Stimulated activated CD4-positive, alpha-beta T cell treated with anti-CD3 and anti-CD28 coated beads, TNF-alpha, amount 100 ng/mL, for 24 hours (primary cell): Measurements from ENCODE around the gene TSPAN14.
"Not testable (repeated sequence)": the region's sequence is repeated elsewhere in the genome, so short reads cannot be mapped to it uniquely, and the experiment has no call there.

Experiments used
- DNase-seq, 3 experiments: peaks; one replicate each; pipeline ENCODE4 v3.0.0-alpha.2; 2020; ENCODE audit warnings: low read depth in 3 of 3

TSPAN14 gene

DNA sequence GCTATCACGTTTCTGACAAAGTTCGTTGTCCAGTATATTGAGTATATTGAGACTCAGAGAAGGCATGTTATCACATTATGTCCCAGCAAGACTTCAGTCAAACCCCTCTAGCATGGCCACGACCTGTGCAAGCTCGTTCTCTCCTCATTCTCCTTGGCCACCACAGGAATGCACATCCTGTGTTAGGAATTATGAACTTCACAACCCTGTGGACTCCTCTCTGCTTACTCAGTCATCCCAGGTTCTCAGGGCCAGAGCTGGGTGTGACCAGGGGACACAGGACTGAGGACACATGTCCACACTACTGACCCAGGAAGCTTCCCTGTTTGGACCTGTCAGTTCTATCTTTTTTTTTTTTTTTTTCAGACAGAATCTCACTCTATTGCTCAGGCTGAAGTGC lies 87.9 kb downstream of the TSPAN14 start:
- no peak for DNase-seq

DNA sequence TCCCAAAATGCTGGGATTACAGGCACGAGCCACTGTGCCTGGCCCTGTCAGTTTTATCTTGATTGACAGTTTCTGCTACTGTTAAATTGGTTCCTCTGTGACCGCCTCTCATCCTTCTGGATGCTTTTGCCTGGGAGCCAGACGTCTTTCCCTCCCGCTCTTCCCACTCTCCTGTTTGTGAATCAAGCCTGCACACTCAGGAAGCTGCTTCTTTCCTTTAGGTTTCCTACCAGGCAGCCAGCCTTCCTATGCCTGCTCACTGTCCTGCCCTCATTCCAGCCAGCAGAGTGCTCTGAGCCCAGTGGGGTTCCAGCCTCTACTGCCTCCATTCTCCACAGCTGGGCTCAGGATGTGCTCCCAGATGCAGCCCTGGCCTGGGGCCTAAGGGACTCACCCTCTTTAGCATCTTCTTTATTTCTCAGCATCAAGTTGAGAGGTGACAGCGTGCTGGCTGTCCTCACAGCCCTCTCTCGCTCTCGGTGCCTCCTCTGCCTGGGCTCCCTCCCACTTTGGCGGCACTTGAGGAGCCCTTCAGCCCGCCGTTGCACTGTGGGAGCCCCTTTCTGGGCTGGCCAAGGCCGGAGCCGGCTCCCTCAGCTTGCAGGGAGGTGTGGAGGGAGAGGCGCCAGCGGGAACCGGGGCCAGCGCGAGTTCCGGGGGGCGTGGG lies 88.7 kb downstream of the TSPAN14 start:
- DNase-seq: no peak

DNA sequence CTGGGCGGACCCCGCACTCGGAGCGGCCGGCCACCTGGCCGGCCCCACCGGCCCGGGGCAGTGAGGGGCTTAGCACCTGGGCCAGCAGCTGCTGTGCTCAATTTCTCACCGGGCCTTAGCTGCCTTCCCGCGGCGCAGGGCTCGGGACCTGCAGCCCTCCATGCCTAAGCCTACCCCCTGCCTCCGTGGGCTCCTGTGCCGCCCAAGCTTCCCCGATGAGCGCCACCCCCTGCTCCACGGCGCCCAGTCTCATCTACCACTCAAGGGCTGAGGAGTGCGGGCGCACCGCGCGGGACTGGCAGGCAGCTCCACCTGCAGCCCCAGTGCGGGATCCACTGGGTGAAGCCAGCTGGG lies 89.2 kb downstream of the TSPAN14 start:
- not testable (repeated sequence) for DNase-seq

DNA sequence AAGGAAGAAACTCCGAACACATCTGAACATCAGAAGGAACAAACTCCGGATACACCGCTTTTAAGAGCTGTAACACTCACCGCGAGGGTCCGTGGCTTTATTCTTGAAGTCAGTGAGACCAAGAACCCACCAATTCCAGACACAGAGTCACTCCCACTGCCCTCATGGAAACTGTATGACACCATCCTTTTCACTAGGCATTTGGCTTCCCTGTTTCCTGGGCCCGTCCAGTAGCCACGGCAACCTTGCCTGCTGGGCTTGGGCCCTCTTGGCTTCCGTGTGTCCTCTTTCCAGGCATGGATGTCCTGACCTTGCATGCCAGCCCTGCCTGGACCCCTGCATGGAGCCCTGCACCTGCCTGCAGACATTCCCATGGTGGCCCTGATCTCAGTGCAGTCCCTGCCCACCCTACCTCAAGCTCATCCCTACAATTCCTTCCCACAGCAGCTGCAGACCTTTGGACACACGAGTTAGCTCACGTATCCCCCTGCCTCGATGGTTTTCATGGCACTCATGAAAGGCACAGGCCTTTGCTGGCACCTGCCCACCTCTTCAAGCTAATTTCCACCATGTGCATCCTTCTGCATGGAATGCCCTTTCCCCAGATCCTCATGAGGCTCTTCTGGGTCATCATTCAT lies 90.3 kb downstream of the TSPAN14 start:
- DNase-seq: no peak

DNA sequence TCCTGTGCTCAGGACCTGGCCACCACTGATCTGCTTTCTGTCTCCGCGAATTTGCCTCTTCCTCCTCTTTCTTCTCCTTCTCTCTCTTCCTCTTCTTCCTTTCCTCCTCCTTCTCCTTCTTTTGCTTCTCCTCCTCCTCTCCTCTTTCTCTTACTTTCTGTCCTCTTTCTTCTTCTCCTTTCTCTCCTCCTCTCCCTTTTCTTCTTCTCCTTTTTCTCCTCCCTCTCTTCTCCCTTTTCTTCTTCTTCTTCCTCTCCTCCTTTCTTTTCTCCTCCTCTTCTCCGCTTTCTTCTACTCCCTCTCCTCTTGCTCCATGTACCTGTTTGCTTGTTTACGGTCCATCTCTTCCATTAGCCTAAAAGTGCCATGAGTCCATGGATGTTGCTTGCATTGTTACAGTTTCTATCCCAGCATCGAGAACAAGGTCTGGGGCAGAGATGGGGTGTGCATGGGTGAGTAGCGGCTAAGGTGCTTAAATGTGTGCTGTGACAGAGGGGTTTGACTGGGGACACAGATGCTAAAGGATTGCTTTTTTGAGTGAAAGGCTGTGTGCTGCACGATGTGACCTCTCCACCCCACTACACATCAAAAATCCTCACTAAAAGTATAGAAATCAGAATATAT lies 91.3 kb downstream of the TSPAN14 start:
- no peak for DNase-seq

DNA sequence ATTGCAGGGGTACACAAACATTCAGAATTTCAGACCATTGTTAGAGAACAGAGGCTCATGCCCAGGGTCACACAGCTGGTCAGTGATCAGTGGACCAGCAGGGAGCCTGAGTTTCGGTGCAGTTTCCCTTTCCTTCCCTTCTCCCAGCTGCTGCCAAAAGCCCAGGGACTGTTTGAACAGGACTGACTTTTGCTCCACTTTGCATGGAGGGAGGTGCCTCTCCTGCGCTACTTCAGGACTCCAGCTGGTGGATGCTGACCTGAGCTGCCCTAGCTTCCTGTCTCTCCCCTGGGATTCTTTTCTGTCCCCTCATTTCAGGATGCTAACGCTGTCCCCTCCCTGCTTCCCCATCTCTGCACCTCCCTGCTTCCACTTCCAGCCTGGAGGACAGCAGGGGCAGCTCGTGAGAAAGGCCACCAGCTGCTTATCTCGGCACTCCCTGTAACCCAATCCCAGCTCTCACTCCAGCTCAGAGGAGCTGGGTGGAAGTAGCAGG lies 98.1 kb downstream of the TSPAN14 start:
- DNase-seq: no peak

DNA sequence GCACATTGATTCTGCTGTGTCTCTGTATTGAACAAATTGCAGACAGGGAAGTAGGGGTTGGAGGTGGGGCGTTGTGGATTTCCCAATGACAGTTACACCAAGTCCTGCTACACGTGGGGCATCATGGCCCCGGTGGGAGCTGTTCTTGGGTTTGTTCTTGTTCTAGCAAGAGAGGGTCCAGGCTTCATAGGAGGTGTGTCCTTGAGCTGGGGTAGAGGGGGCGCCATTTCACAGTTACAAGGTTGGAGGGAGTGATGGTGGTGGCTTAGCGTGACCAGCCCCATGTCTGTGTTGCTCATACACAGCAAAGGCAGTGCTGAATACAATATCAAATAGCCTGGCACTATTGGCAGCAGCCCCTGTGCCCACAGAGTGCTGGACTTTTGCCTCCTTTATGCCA lies 99.3 kb downstream of the TSPAN14 start:
- no peak for DNase-seq

DNA sequence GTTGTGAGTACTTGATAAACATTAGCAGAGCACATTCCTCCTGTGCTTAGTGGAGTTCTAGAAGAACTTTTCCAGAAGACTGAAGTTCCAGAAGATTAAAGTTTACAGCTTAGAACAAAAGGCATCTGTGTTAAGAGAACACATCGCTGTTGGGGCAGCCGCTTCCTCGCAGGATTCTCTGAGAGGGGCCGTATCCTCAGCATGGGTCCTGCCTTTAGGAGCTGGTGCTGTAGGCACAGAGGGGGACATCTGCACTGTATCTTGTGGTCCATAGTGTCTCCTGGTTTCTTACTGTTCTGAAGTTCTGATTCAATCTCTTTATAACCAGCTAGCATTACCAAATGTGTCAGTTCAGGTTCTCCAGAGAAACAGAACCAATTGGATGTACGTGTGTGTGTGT lies 99.9 kb downstream of the TSPAN14 start:
- DNase-seq: no peak

DNA sequence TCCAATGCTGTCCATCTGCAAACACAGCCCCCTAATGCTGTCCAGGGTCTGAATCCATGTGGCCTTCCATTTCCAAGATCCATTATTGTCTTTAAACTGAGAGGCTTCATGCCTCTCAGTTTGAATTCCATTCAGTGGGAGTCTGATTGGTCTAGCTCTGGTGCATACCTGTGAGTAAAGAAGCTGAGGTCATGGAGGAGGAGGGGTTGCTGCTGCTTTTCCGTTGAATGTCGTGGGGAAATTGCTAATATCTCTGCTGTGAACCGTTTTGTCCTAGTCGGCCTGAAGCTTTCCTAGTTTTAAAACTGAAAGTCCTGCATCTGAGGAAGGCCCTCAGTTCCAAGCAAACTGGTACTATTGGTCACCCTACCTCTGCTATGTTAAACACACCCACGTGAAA lies 101.3 kb downstream of the TSPAN14 start:
- no peak for DNase-seq

DNA sequence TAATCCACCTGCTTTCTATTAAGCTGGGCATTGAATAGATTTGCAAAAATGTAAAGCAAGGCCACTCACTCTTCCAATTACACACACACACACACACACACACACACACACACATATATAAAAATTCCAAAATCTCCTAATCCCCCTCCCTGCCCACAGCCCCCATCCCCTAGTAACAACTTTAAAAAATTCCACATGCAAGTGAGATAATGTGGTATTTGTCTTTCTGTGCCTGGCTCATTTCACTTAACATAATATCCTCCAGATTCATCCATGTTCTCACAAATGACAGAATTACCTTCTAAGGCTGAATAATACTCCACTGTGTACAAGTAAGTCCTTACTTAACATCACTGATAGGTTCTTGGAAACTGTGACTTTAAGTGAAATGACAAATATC lies 107.8 kb downstream of the TSPAN14 start:
- DNase-seq: no peak

DNA sequence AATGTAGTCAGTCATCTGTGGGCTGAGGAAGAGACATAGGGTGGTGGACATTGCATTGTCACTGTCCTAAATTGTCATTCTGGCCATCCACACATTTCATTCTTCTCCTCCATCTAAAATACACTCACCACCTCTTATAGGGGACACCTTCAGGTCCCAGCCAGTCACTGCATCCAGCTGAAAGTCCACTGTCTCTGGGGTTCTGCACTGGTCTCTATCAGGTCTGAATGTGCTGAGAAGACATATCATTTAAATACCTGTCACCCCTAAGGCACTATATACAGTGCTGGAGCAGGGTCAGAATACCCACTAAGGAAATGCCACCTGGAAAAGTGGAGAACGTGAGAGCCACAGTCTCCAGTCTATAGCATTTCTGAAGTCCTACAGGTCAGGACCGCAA lies 113.2 kb downstream of the TSPAN14 start:
- DNase-seq: no peak

DNA sequence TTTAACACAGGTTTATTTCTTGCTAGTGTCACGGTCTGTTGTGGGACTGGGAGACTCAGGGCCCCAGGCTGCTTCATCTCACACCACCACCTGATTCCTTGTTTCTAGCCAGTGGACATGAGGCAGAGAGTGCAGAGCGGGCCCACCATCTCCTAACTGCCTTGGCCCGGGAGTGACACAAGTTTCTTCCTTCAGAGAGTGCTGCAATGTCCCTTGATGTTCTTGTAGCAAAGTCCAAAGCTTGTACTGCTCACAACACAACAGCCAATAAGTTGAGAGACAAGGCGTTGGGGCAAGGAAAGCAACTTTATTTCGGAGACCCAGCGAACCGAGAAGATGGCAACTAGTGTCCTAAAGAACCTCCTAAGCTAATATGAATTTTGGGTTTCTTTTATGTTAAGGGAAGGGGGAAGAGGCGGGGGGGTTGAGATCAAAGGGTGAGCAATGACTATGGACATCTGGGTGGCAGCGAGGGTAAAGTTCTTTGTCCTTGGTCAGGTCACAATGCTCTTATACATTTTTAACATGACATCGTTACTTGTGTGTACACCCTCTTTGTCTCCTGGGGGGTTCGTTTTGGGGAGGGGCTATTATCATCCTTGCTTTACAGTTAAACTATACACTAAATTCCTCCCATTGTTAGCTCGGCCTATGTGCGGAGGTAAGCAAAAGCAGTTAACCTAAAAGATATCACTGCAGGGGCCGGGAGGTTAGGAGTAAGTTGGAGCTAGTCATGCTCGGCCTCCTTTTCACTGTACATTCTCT lies 115.2 kb downstream of the TSPAN14 start:
- no peak for DNase-seq

DNA sequence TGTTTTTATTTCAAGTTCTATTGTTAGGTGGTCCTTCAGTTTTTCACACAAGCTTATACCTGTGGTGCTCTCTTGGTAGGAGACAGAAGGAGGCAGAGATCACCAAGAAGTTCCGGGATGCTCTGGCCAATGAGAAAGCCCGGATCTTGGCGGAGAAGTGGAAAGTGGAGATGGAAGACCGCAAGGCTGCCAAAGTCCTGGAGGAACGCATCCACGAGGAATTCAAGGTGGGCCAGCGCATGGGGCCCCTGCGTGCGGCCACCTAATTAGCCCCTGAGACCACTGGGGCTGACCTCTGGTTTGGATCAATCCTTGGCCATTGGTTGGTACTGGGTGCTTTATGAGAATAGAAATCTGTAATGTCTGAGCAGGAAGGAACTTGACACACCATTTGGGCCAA lies 117.2 kb downstream of the TSPAN14 start:
- no peak for DNase-seq

DNA sequence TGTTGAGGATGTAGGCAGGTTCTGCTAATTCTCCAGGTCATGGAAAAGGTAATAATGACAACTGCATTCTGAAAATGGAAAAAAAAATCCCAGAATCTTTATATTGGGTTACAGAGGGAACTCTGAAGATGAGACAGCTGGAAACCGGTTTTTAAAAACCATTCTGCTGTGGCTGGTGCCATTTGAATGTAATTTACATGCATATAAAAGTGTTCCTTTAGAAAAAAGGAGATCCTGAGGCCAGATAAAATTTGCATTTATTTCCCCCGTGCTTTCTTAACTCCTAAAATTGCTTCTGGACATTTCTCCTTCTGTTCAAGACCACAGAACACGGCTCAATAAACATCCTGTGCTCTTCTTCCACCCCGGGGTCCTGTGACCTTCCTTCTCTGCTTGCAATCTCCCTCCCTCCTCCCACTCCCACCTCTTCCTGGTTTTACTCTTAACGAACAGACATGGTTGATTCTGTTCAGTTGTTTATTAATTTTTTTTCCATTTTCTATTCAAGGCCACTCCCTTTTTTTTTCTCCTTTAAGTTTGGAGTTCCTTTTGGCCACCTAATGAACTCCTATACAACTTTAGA lies 125.2 kb downstream of the TSPAN14 start:
- DNase-seq: no peak

DNA sequence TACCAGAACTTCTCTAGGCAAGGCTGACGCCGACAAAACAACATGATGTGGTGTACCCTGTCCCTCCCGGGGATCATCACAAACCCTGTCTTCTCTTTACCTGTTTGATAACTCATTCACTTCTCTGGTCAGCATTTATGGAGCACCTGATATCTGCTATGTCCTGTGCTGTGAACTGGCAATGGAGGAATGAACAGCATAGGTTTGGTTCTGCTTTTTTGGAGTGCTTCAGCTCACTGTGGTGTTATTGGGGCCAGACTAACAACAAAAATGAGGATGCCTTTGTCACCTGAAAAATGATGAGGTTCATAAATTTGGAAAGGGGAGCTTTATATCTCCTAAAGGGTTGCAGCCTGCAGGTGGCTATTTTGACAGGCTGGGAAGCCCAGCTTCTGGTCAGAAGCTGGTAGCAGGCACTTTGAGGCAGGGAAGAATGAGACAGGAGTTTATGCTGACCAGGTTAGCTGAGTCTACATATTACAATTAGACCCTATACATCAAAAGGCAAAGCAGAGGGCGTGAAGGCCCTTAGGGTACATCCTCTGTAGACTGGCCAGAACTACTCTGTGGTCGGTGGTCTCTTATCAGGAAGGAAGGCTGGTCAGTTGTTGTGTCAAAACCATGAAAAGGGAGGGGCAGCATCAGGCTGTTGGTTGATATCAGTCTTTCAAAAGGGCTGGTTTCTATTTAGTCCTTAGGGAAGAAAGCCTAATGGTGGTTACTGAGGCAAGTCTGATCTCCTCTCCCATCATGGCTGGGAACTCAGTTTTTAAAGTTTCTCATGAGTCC lies 125.9 kb downstream of the TSPAN14 start:
- no peak for DNase-seq

DNA sequence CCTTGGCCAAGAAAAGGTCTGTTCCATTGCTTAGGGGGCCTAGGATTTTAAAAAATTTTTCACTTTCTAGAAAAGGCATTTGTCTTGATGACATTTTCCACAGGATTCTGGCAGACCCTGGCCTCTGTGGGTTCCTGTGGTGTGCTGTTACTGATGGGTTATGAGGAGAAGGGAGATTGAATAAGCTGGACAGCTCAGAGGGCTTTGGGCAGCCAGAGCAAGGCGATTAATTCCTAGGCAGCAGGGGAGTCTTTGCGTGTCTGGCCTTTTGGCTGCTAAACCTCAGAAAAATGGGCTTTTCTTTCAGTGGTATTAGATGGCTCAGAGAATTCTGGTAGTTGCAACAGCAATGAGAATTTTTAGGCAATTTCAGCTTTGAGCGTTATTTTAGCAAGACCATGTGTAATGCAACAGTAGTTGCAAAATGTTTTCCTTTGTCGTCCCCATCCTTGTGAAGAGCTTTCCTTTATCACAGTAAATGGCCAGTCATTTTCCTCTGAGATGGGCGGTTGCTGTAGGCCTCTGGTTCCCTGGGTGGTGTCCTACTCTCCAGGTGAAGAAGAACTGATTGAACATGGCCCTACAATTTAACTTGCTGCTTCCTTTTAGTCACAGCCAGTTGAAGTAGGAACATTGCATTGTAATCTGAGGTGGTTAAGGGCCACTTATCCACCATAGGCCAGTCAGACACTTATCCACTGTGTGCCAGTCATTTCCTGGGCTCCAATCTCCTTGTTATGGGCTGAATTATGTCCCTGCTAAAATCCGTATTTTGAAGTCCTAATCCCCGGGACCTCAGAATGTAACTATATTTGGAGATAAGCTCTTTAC lies 126.7 kb downstream of the TSPAN14 start:
- DNase-seq: no peak

DNA sequence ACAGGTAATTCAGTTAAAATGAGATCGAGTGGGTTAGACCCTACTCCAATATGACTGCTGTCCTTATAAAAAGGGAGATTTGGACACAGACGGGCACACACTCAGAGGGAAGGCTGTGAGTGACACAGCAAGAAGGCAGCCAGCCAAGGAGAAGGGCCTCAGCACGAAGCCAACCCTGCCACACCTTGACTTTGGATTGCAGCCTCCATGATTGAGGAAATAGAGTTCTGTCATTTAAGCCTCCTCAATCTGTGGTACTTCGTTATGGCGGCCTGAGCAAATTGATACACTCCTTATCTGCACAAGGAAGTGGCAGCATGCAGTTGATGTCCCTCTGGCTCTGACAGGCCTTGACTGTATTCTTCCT lies 127.3 kb downstream of the TSPAN14 start:
- no peak for DNase-seq

DNA sequence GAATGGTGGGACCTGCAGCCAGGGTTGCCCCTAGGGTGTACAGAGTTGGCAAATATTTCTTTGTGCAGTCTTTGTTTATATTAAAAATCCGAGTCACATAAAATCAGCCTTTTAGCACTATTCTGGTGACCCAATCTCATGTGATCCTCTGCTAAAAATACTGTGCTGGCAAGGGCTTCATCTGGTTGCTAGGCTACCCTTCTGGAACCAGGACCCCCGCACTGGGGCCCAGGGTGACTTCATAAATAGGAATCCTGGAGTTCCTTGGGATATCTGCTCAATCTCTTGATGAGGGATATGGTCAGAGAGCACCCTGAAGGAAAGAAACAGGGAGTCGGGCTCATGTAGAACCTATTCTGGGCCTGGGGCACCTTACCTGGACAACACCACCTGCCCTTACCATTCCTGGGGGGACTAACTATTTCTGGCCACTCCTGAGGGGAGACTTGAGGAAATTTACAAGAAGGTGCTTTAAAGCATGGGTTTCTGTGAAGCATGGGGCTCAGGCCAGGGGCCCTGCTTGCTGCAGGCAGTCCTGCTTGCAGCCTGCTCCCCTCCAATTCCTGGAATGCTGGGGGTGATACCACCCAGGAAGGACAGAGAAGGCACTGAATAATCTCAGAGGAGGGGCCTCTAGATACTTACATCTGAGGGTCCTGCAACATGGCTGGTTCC lies 128.3 kb downstream of the TSPAN14 start:
- DNase-seq: no peak
